ENCODE measurements around the gene ZFR.
"Not testable (repeated sequence)": the region's sequence is repeated elsewhere in the genome, so short reads cannot be mapped to it uniquely, and the experiment has no call there.

The ZFR gene

GRCh38 chr5:32406650-32407049 lies 37.9 kb downstream of the ZFR start:
- DNase-seq (ENCODE audit: low spot score): no peak

GRCh38 chr5:32405507-32405906 lies 39.0 kb downstream of the ZFR start:
- DNase-seq (ENCODE audit: low spot score): no peak

GRCh38 chr5:32403760-32404159 lies 40.8 kb downstream of the ZFR start:
- no peak for DNase-seq (ENCODE audit: low spot score)

GRCh38 chr5:32400401-32400800 lies 44.1 kb downstream of the ZFR start:
- DNase-seq (ENCODE audit: low spot score): no peak

GRCh38 chr5:32398754-32399153 lies 45.8 kb downstream of the ZFR start:
- not testable (repeated sequence) for DNase-seq (ENCODE audit: low spot score)

GRCh38 chr5:32394981-32395380 lies 49.6 kb downstream of the ZFR start:
- DNase-seq (ENCODE audit: low spot score): no peak

GRCh38 chr5:32392039-32392438 lies 52.5 kb downstream of the ZFR start:
- DNase-seq (ENCODE audit: low spot score): no peak

- no peak for DNase-seq (ENCODE audit: low spot score)
These were observed 53.5 kb downstream of the ZFR start for GRCh38 chr5:32390819-32391591.

GRCh38 chr5:32388432-32389129 lies 56.0 kb downstream of the ZFR start:
- DNase-seq (ENCODE audit: low spot score): no peak

- no peak for DNase-seq (ENCODE audit: low spot score)
These were observed 56.7 kb downstream of the ZFR start for GRCh38 chr5:32387841-32388240.

GRCh38 chr5:32387211-32387610 lies 57.3 kb downstream of the ZFR start:
- no peak for DNase-seq (ENCODE audit: low spot score)

- no peak for DNase-seq (ENCODE audit: low spot score)
These were observed 59.9 kb downstream of the ZFR start for GRCh38 chr5:32384621-32385020.

GRCh38 chr5:32383586-32383985 lies 61.0 kb downstream of the ZFR start:
- no peak for DNase-seq (ENCODE audit: low spot score)

GRCh38 chr5:32383065-32383464 lies 61.5 kb downstream of the ZFR start:
- DNase-seq (ENCODE audit: low spot score): no peak

- DNase-seq (ENCODE audit: low spot score): no peak
These were observed 65.1 kb downstream of the ZFR start for GRCh38 chr5:32379421-32379820.

- DNase-seq (ENCODE audit: low spot score): no peak
These were observed 65.6 kb downstream of the ZFR start for GRCh38 chr5:32378966-32379365.

- no peak for DNase-seq (ENCODE audit: low spot score)
These were observed 74.9 kb downstream of the ZFR start for GRCh38 chr5:32369542-32370155.

- no peak for DNase-seq (ENCODE audit: low spot score)
These were observed 75.5 kb downstream of the ZFR start for GRCh38 chr5:32369032-32369431.

- not testable (repeated sequence) for DNase-seq (ENCODE audit: low spot score)
These were observed 77.3 kb downstream of the ZFR start for GRCh38 chr5:32367271-32367670.

GRCh38 chr5:32365623-32366022 lies 78.9 kb downstream of the ZFR start:
- no peak for DNase-seq (ENCODE audit: low spot score)

- DNase-seq (ENCODE audit: low spot score): no peak
These were observed 81.5 kb downstream of the ZFR start for GRCh38 chr5:32363030-32363429.

- no peak for DNase-seq (ENCODE audit: low spot score)
These were observed 82.0 kb downstream of the ZFR start for GRCh38 chr5:32362527-32362926.

- no peak for DNase-seq (ENCODE audit: low spot score)
These were observed 83.6 kb downstream of the ZFR start for GRCh38 chr5:32360906-32361305.

All from germinal center (tissue), 1 donor.